Nephron (organoid): ENCODE data around the gene NHERF1.

Experiments used
- H3K27ac Mint-ChIP-seq, 3 experiments: 2 replicates each; pipeline ENCODE4 v1.8.0; 2020; ENCODE audit warnings: mixed read lengths in 3 of 3, mild to moderate bottlenecking in 2 of 3, moderate library complexity in 1 of 3
- H3K27me3 Mint-ChIP-seq: 2 replicates; pipeline ENCODE4 v1.8.0; 2021; ENCODE audit warnings: low read depth, mild to moderate bottlenecking, moderate library complexity, mixed read lengths
- H3K36me3 Mint-ChIP-seq: 2 replicates; pipeline ENCODE4 v1.8.0; 2020; ENCODE audit warnings: low read depth, mixed read lengths
- H3K4me1 Mint-ChIP-seq: 2 replicates; pipeline ENCODE4 v1.8.0; 2020; ENCODE audit warnings: mixed read lengths
- H3K4me3 Mint-ChIP-seq, 3 experiments: 2 replicates each; pipeline ENCODE4 v1.8.0; 2020; ENCODE audit warnings: mild to moderate bottlenecking in 3 of 3, mixed read lengths in 3 of 3, moderate library complexity in 2 of 3
- H3K9me3 Mint-ChIP-seq: 2 replicates; pipeline ENCODE4 v1.8.0; 2020; ENCODE audit warnings: mixed read lengths
- CTCF ChIP-seq, 3 experiments: fragments of 200-600 bp; sonication (generic); IDR thresholded peaks; one replicate each; pipeline ENCODE4 v1.5.0; 2021; ENCODE audit warnings: antibody characterized with exemption in 3 of 3; ENCODE audit not compliant: unreplicated experiment in 3 of 3

Gene NHERF1

GRCh38 chr17:74785981-74786360, 37.5 kb downstream of the NHERF1 start:
- H3K9me3 Mint-ChIP-seq: no peaks in the 10 kb centered on the region
- H3K4me3 Mint-ChIP-seq: no peak overlapping the region
- TF ChIP-seq CTCF (IDR thresholded peaks at IDR 0.05; ENCODE audit: unreplicated experiment in 3 of 3): no peak
- H3K27ac Mint-ChIP-seq: no peak overlapping the region
- no peaks in the 10 kb centered on the region for H3K4me1 Mint-ChIP-seq
- H3K36me3 Mint-ChIP-seq: peaks cover 17% of the 10 kb centered on the region
- no peaks in the 10 kb centered on the region for H3K27me3 Mint-ChIP-seq

GRCh38 chr17:74786431-74787055, 38.1 kb downstream of the NHERF1 start:
- Mint-ChIP-seq H3K4me3 (no peak overlapping the region), H3K27ac (no peak overlapping the region), H3K27me3 (no peaks in the 10 kb centered on the region), H3K4me1 (no peaks in the 10 kb centered on the region), H3K36me3 (peaks cover 18% of the 10 kb centered on the region), H3K9me3 (no peaks in the 10 kb centered on the region)
- TF ChIP-seq CTCF (IDR thresholded peaks at IDR 0.05; ENCODE audit: unreplicated experiment in 3 of 3): no peak

GRCh38 chr17:74790161-74791058, 42.0 kb downstream of the NHERF1 start:
- Mint-ChIP-seq H3K27ac (no peak overlapping the region), H3K36me3 (peaks cover 35% of the 10 kb centered on the region), H3K9me3 (no peaks in the 10 kb centered on the region), H3K4me3 (no peak overlapping the region), H3K4me1 (no peaks in the 10 kb centered on the region), H3K27me3 (no peaks in the 10 kb centered on the region)
- TF ChIP-seq CTCF (IDR thresholded peaks at IDR 0.05; ENCODE audit: unreplicated experiment in 3 of 3): no peak

GRCh38 chr17:74792586-74793105, 44.2 kb downstream of the NHERF1 start:
- Mint-ChIP-seq H3K4me3 (no peak overlapping the region), H3K27me3 (no peaks in the 10 kb centered on the region), H3K36me3 (peaks cover 43% of the 10 kb centered on the region), H3K27ac (no peak overlapping the region), H3K9me3 (no peaks in the 10 kb centered on the region), H3K4me1 (no peaks in the 10 kb centered on the region)
- no peak for TF ChIP-seq CTCF (IDR thresholded peaks at IDR 0.05; ENCODE audit: unreplicated experiment in 3 of 3)

GRCh38 chr17:74795327-74796020, 47.0 kb downstream of the NHERF1 start:
- H3K9me3 Mint-ChIP-seq: no peaks in the 10 kb centered on the region
- H3K4me1 Mint-ChIP-seq: no peaks in the 10 kb centered on the region
- H3K36me3 Mint-ChIP-seq: peaks cover 52% of the 10 kb centered on the region
- no peak overlapping the region for H3K4me3 Mint-ChIP-seq
- H3K27ac Mint-ChIP-seq: no peak overlapping the region
- peaks cover 3% of the 10 kb centered on the region for H3K27me3 Mint-ChIP-seq
- TF ChIP-seq CTCF (IDR thresholded peaks at IDR 0.05; ENCODE audit: unreplicated experiment in 3 of 3): no peak
